ENCODE results near the gene MYBBP1A. TPM values are rescaled to one million over a fixed set of nuclear protein-coding genes. Genes with fewer than 3 reads are reported as not detected.
A peak's percentile ranks its signal among the peaks of the same experiment; 100 is the strongest.

The MYBBP1A gene
- total RNA-seq, 1 donor from 2014 or later: 28.5 TPM

DNA sequence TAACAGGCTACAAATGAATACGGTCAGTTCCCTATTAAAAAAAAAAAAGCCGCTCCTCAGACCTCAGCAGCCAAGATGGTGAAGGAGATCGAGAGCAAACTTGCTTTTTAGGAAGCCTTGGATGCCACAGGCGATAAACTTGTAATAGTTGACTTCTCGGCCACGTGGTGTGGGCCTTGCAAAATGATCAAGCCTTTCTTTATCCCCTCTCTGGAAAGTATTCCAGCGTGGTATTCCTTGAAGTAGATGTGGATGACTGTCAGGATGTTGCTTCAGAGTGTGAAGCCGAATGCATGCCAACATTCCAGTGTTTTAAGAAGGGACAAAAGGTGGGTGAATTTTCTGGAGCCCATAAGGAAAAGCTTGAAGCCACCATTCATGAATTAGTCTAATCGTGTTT is 16.9 kb upstream of the MYBBP1A start:
- no peak for DNase-seq

DNA sequence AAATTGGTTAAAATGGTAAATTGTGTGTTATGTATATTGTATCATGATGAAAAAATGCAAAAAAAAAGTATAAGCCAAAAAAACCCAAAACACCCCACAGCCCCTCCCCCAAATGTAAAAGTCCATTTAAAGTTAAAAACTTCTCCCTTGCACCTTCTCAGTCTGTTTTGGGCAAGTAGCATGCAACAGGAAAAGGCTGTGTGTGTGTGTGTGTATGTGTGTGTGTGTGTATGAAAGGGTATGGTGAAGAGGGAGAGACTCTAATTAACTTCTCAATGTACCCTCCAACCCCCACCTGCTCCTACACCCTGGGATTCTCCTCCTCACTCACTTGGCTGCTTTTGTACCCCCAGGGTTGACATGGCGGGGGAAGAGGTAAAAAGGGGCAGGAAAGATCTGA is 14.4 kb upstream of the MYBBP1A start:
- no peak for DNase-seq

DNA sequence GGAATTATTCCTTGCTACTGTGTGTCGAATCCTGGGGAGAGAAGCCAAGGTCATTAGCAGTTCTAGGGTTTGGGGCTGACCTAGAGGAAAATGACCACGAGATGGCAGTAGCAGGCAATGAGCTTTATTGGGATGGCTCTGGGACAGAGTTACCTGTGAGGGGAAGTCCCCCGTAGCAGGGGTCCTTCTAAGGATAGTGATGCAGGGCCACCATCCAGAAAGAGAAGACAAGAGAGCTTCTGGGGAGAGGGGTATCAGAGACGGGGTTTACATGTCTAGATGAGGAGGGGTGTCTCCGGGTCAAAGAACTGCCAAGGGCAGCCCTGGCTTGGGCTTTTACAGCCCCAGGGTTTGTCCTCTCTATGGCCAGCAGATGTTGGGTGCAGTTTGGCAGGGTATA is 11.6 kb upstream of the MYBBP1A start:
- DNase-seq: no peak

GRCh38 chr17:4565209-4566141 is 10.3 kb upstream of the MYBBP1A start:
- peak; percentile 16 for DNase-seq

GRCh38 chr17:4562015-4562969 is 7.1 kb upstream of the MYBBP1A start:
- DNase-seq: no peak

DNA sequence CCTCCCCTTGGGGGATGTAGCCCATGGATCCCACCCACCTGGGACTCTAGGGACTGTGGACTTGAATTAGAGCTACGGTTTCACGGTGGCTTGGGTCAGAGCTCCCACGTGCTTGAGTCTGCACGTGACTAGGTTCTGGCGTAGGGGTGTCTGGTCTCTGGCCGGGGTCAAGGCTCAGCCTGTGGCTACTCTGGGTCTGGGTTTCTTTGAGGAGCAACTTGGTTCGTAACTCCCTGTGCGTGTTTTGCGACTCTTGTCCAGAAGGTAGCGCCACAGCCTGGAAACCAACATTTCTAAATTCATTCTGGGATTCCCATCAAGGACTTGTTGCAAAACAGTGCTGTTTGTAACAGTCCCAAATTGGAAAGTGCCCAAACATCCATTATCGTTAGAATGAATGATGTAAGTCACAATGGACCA is 5.7 kb upstream of the MYBBP1A start:
- DNase-seq: no peak

DNA sequence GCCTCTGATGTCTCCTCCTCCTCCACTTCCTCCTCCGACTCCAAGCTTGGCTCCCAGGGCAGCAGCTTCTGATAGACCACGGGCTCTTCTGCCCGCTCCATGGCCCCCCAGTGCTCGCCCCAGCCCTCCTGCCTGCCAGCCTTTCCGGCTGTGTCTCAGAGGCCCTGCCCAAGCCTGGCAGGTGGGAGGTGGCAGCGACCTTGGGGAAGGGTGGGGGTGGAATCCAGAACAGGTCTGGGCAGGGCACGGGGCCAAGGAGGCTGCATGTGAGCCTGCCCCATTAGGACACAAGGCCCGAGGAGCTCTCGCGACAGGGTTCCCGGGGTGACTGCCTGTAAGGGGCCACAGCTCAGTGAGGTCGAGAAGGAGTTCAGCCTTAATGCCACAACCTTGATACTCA is 5.2 kb upstream of the MYBBP1A start, which contains the start of gene GGT6:
TSS of gene GGT6 (minus strand) at position 157 of the 400 bp plus-strand sequence. CDS start at position 101, 56 bp downstream.
- no peak for DNase-seq

DNA sequence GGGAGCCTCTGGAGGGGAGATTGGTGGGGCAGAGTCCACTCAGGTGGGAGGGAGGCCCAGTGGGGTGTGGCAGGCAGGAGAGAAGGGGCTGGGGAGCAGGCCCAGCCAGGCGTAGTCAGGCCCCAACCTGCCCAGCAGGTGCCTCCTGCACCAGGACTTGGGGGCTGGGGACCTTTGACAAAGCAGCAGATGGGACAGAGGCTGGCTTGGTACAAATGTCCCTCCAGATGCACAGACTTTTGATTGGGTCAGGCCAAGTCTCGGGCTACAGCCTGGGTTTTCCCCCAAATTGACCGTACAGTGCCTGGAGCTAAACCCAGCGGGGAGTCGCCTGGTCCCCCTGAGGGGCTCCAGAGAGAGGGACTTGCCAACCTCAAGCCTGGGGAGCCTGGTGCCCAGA is 4.8 kb upstream of the MYBBP1A start:
- no peak for DNase-seq

DNA sequence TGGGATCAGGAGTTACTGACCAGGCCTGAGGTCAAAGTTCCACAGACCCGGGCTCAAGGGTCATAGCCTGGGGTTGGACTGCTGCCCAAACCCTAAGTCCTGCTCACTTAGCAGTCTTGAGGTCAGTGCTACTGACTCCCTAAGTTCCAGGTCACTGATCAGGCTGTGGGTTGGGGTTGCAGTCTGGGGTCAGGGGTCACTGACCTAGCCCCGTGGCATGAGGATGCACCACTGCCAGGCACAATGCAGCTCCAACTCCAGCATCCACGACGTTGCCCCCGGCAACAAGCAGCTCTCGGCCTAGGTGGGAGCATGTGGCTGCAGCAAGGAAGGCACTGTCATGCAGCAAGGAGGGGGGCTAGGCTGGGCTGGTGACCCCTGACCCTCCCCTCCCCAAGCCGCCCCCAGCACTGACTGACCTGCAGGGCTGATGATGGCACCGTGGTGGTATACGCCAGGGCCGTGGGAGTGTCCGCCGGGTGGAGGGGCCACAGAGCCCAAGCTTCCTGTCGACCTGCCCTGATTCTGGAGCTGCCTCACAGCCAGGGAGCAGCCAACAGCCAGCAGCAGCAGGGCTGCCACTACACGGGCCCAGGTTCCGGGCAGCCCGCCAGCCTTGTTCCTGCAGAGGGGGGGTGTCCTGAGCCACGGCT is 4.1 kb upstream of the MYBBP1A start:
- no peak for DNase-seq

DNA sequence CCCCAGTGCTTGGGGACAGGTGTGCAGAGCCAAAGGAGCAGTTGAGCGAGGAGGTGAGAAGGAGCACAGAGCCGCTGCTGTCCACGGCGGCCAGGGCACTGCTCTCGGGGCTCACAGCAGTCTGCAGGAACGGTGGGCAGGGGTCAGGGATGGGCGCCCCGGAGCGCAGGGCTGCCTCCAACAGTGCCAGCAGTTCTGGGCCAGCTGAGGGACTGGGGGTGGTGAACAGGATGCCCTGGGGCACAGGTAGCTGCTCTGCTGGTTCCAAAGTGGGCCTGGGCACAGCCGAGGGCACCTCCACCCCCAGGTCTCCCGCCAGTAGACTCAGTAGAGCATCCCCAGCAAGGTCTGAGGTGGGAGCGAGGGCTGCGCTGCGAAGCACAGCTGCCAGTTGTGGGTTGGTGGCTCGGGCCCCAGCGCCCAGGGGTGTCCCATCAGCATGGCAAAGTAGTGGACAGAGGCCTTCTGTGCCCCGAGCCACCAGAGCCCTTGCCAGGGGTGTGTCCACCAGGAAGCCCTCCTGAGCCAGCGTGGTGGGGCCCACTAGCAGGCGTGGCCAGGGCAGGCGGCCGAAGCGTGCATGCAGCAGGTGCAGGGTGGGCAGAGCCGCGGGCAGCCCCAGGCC is 3.3 kb upstream of the MYBBP1A start:
- DNase-seq: no peak

DNA sequence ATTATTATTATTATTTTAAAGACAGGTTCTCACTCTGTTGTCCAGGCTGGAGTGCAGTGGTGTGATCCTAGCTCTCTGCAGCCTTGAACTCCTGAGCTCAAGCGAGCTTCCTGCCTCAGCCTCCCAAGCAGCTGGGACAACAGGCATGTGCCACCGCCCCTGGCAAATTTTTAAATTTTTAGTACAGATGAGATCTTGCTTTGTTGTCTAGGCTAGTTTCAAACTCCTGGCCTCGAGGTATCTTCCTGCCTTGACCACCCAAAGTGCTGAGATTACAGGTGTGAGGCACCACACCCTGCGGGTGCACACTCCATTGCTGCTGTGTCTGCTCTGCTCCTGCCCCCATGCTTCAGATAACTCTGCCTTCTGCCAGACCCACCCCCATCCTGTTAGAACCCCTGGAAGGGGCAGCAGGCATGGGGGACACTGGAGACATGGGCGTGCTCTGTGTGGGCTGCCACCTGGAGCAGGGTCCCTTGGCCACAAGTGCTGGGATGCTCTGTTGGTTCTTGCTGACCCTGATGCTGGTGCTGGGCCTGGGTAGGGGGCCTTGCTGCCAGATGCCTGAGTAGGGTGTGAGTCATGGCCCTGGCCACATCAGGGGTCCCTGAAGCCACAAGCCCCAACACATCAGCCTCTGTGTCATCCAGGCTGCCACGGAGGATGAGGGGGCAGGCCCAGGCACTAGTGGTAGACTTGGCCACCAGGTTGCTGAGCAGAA is 2.6 kb upstream of the MYBBP1A start:
- DNase-seq: no peak

- no peak for DNase-seq
Measured at GRCh38 chr17:4556996-4557395, 1.8 kb upstream of the MYBBP1A start.

GRCh38 chr17:4555873-4556759 is 932 bp upstream of the MYBBP1A start:
- no peak for DNase-seq

DNA sequence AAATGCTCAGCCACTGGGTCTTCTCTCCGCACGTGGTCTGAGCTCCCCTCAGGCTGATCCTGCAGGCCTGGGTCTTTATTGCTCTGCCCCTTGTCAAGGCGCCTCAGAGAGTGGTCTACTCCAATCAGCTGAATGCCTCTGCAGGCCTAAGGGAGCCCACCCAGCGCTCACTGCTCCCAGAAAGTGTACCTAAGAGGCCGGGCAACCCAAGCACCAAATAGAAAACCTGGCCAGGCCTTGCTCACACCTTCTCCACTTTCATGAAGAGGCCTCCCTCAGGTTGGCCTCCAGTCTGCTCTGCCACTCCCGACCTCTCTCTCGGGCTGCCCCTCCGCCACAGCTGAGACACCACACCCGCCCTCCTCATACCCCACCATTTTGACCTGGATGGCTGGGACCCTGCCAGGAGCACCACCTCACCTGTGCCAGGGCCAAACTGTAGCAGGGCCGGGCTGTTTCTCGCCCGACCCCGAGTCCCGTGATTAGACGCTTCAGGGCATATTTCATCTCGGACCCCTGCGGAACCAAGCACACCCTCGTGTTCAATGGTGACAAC is 665 bp downstream of the MYBBP1A start:
- DNase-seq: no peak

DNA sequence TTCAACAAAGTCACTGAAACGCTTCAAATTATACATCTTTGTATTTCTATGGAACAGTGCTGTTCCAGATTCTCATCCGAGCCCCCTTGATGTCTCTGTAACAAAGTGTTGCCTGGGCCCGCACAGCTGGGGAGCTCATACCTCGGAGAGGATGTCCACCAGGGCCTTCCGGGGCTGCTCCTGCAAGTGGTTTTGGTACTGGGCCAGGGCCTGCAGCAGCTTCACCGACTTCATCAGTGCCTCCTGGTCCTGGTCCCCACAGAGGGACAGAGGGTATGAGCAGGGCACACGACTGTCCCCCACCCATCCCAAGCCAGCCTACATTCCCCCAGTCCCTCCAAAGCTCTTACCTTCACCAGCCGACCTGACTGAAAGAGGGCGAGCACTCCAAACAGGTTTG is 1.5 kb downstream of the MYBBP1A start:
- DNase-seq: no peak

GRCh38 chr17:4551796-4552525 is 3.2 kb downstream of the MYBBP1A start:
- no peak for DNase-seq

DNA sequence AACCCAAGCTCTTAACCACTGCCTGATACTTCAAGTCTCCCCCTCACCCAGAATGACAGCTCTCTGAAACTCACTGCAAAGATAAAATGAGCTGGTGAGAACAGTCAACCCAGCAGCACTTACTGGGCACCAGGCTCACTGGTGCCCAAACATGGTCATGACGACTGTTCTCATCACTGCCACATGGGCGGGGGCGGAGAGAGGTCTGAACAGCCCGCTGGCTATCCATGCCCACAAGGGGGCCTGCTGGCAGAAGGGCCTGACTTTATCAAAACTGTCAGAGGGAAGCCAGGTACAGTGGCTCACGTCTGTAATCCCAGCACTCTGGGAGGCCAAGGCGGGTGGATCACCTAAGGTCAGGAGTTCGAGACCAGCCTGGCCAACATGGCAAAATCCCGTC is 4.0 kb downstream of the MYBBP1A start:
- DNase-seq: no peak

GRCh38 chr17:4550534-4551039 is 4.6 kb downstream of the MYBBP1A start:
- no peak for DNase-seq

All from occipital lobe (tissue), 2 donors.